NT2/D1 (cell line): ENCODE data around the gene ARID4B.
"Not testable (repeated sequence)": the region's sequence is repeated elsewhere in the genome, so short reads cannot be mapped to it uniquely, and the experiment has no call there.

Source experiments
- DNase-seq: peaks from one replicate; pipeline ENCODE4 v3.0.0-alpha.2; 2011; ENCODE audit warnings: low read depth, low spot score
- H3K27me3 ChIP-seq: 2 replicates; pipeline ENCODE4 v1.6.0; 2011; ENCODE audit warnings: mild to moderate bottlenecking; ENCODE audit not compliant: insufficient read length, insufficient read depth
- H3K36me3 ChIP-seq: 2 replicates; pipeline ENCODE4 v1.6.1; 2011; ENCODE audit warnings: mild to moderate bottlenecking, low read length, mixed read lengths; ENCODE audit not compliant: insufficient read depth, insufficient read length
- H3K4me1 ChIP-seq: 2 replicates; pipeline ENCODE4 v1.5.1; 2011; ENCODE audit not compliant: insufficient read depth, insufficient read length
- H3K4me3 ChIP-seq: 2 replicates; pipeline ENCODE4 v1.5.1; 2011; ENCODE audit warnings: low read depth; ENCODE audit not compliant: insufficient read length
- H3K9ac ChIP-seq: 2 replicates; pipeline ENCODE4 v1.6.0; 2011; ENCODE audit warnings: low read depth; ENCODE audit not compliant: insufficient read length
- H3K9me3 ChIP-seq: 2 replicates; pipeline ENCODE4 v1.5.1; 2011; ENCODE audit warnings: mild to moderate bottlenecking, low read length; ENCODE audit not compliant: insufficient read depth
- SUZ12 ChIP-seq: IDR thresholded peaks from 2 replicates; pipeline ENCODE4 v1.6.1; 2011; ENCODE audit not compliant: insufficient read length, insufficient read depth; ENCODE audit errors: extremely low read depth
- YY1 ChIP-seq: IDR thresholded peaks from 2 replicates; pipeline ENCODE4 v1.6.1; 2011; ENCODE audit not compliant: insufficient read length, insufficient read depth
- ZNF274 ChIP-seq: IDR thresholded peaks from 2 replicates; pipeline ENCODE4 v1.6.1; 2011; ENCODE audit warnings: mild to moderate bottlenecking, low read depth, low read length

The ARID4B gene

DNA sequence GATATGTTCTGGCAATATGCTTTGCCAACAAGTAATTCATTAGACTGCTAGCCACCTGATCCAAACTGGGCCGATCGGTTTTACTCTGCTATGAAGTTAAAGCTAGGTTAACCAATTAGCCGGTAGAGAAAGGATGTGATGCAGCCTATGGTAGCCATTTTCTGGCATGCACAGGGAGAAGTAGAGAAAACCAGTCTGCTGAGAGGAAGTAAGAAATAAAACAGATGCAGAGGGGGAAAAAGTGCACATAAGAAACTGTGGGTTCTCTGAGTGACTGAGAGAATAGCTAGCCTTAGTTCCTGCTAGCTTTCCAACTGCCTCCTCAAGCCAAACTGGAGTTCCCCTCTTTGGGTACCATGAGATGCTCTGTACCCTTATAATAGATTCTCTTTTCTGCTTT, 52.8 kb downstream of the ARID4B start:
- Histone ChIP-seq H3K27me3 (no peaks in the 10 kb centered on the region), H3K9me3 (no peaks in the 10 kb centered on the region), H3K9ac (no peak overlapping the region), H3K36me3 (no peaks in the 10 kb centered on the region), H3K4me1 (no peaks in the 10 kb centered on the region), H3K4me3 (no peak overlapping the region)
- TF ChIP-seq YY1 (no peak), SUZ12 (no peak), ZNF274 (no peak)
- no peak for DNase-seq

- Histone ChIP-seq H3K4me1 (no peaks in the 10 kb centered on the region), H3K4me3 (no peak overlapping the region), H3K9me3 (no peaks in the 10 kb centered on the region), H3K27me3 (no peaks in the 10 kb centered on the region), H3K36me3 (no peaks in the 10 kb centered on the region), H3K9ac (no peak overlapping the region)
- TF ChIP-seq ZNF274, result no peak
- no peak for DNase-seq
Measured at GRCh38 chr1:235272851-235273250, 55.1 kb downstream of the ARID4B start.

DNA sequence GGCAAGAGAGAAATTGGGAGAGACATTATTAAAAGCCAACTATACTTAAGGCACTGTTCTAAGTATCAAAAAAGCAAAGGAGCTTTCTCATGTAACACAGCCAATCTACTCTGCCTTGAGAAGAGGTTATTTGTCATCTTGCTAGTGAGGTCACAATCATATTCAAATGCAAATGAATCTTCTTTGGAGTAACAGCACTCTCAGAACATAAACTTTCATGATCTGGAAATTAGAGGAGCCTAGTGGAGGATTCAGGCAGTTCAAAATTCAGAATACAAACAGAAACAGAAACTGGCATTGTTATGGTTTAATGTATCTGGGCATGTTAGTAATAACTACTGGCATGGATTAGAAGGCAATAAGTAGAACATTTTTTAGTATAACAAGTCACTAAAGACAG, 57.4 kb downstream of the ARID4B start:
- H3K27me3 ChIP-seq, result no peaks in the 10 kb centered on the region
- no peaks in the 10 kb centered on the region for H3K9me3 ChIP-seq
- H3K9ac ChIP-seq, result no peak overlapping the region
- no peaks in the 10 kb centered on the region for H3K36me3 ChIP-seq
- DNase-seq, result peak; percentile 35
- TF ChIP-seq ZNF274, result no peak
- TF ChIP-seq YY1, result no peak
- TF ChIP-seq SUZ12, result no peak
- no peaks in the 10 kb centered on the region for H3K4me1 ChIP-seq
- H3K4me3 ChIP-seq, result no peak overlapping the region

DNA sequence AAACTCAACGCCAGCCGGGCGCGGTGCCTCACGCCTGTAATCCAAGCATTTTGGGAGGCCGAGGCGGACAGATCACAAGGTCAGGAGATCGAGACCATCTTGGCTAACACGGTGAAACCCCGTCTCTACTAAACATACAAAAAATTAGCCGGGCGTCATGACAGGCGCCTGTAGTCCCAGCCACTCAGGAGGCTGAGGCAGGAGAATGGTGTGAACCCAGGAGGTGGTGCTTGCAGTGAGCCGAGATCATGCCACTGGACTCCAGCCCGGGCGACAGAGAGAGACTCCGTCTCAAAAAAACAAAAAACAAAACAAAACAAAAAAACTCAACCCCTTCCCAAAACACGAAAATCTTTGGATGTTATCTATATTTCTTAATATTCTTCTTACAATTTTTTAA, 58.0 kb downstream of the ARID4B start:
- H3K4me3 ChIP-seq, H3K9me3 ChIP-seq, H3K27me3 ChIP-seq, H3K36me3 ChIP-seq, DNase-seq, H3K4me1 ChIP-seq, H3K9ac ChIP-seq: not testable (repeated sequence)

DNA sequence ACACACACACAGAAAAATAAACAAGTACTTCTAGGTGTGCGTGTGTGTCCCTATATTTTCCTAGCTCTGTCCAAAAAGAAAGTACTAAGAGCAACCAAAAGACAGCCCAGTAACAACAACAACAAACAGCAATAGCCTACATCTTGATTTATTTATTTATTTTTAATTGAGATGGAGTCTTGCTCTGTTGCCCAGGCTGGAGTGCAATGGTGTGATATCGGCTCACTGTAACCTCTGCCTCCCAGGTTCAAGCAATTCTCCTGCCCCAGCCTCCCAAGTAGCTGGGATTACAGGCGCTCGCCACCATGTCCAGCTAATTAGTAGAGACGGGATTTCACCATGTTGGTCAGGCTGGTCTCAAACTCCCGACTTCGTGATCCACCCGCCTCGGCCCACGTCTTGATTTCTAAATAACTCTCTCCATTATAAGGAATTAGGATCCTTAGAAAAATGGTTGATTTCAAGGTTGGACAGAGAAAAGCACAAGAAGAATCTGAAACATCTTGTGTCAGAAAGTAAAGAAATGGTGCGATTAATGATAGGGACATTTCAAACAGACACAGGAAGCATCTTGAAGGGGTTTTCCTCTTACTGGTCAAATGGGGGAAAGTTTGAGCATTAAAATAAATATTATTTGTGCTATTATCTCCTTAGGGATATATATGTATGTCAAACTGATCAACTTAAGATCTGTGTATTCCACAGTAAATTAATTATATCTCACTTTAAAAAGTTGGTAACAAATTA, 59.4 kb downstream of the ARID4B start:
- no peaks in the 10 kb centered on the region for H3K4me1 ChIP-seq
- H3K4me3 ChIP-seq, result no peak overlapping the region
- DNase-seq, result no peak
- H3K36me3 ChIP-seq, result no peaks in the 10 kb centered on the region
- H3K9me3 ChIP-seq, result no peaks in the 10 kb centered on the region
- no peak overlapping the region for H3K9ac ChIP-seq
- no peaks in the 10 kb centered on the region for H3K27me3 ChIP-seq
- no peak for TF ChIP-seq ZNF274
- TF ChIP-seq SUZ12, result no peak
- TF ChIP-seq YY1, result no peak

- no peak overlapping the region for H3K9ac ChIP-seq
- no peak for DNase-seq
- no peaks in the 10 kb centered on the region for H3K27me3 ChIP-seq
- no peaks in the 10 kb centered on the region for H3K4me1 ChIP-seq
- H3K9me3 ChIP-seq, result no peaks in the 10 kb centered on the region
- H3K36me3 ChIP-seq, result no peaks in the 10 kb centered on the region
- no peak for TF ChIP-seq SUZ12
- no peak for TF ChIP-seq ZNF274
- TF ChIP-seq YY1, result no peak
- H3K4me3 ChIP-seq, result no peak overlapping the region
Measured at GRCh38 chr1:235266967-235267366, 61.0 kb downstream of the ARID4B start.

- no peaks in the 10 kb centered on the region for H3K27me3 ChIP-seq
- no peak overlapping the region for H3K9ac ChIP-seq
- TF ChIP-seq YY1, result no peak
- TF ChIP-seq ZNF274, result no peak
- TF ChIP-seq SUZ12, result no peak
- H3K4me1 ChIP-seq, result no peaks in the 10 kb centered on the region
- no peak for DNase-seq
- no peak overlapping the region for H3K4me3 ChIP-seq
- no peaks in the 10 kb centered on the region for H3K9me3 ChIP-seq
- no peaks in the 10 kb centered on the region for H3K36me3 ChIP-seq
Measured at GRCh38 chr1:235266325-235266724, 61.7 kb downstream of the ARID4B start.

DNA sequence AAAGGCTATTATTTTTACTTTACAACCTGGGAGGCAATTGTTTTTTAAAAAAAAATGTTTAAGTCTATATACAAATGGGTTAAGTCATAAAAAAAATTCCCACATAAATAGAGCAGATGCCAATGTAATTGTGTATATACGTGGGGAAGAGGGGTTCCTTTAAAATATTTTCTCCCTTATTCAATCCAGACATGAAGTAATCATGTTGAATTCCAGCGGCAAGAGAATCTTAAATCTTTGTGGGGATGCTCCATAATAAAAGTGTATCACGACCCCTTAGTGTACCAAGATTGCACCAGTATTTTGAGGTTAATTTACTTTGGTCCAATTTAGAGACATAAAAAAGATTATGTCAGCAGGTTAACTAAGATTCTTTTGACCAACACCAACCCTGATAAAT, 62.1 kb downstream of the ARID4B start:
- no peak for TF ChIP-seq SUZ12
- TF ChIP-seq YY1, result no peak
- TF ChIP-seq ZNF274, result no peak
- no peak overlapping the region for H3K4me3 ChIP-seq
- H3K9ac ChIP-seq, result no peak overlapping the region
- DNase-seq, result no peak
- no peaks in the 10 kb centered on the region for H3K4me1 ChIP-seq
- no peaks in the 10 kb centered on the region for H3K36me3 ChIP-seq
- no peaks in the 10 kb centered on the region for H3K9me3 ChIP-seq
- H3K27me3 ChIP-seq, result no peaks in the 10 kb centered on the region
